ENCODE data around the gene IFNE.
"Not testable (repeated sequence)": the region's sequence is repeated elsewhere in the genome, so short reads cannot be mapped to it uniquely, and the experiment has no call there.

IFNE gene

GRCh38 chr9:21481470-21482056 lies 550 bp downstream of the IFNE start:
- DNase-seq = no peak

GRCh38 chr9:21479152-21479702 lies 2.9 kb downstream of the IFNE start:
- DNase-seq = no peak

GRCh38 chr9:21477466-21477865 lies 4.6 kb downstream of the IFNE start:
- DNase-seq = no peak

GRCh38 chr9:21473236-21473635 lies 8.9 kb downstream of the IFNE start:
- DNase-seq = no peak

DNA sequence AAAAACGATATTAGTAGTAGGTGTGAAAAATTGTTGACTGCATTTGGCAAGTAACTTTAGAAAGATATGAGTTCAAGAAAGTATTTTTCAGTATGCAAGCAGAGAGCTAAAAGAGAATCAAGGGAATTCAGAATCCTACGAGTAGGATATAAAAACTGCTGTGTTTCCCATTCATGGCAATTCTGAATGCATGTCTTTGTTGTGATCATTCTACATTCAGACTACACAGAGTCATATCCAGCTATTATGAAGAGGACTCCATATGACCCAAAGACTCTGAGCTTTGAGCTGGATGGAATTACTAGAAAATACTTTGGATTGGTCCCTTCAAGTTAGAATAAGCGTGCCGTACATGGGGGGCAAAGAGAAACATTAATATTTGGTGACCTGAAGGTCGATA lies 12.0 kb downstream of the IFNE start:
- DNase-seq = no peak

DNA sequence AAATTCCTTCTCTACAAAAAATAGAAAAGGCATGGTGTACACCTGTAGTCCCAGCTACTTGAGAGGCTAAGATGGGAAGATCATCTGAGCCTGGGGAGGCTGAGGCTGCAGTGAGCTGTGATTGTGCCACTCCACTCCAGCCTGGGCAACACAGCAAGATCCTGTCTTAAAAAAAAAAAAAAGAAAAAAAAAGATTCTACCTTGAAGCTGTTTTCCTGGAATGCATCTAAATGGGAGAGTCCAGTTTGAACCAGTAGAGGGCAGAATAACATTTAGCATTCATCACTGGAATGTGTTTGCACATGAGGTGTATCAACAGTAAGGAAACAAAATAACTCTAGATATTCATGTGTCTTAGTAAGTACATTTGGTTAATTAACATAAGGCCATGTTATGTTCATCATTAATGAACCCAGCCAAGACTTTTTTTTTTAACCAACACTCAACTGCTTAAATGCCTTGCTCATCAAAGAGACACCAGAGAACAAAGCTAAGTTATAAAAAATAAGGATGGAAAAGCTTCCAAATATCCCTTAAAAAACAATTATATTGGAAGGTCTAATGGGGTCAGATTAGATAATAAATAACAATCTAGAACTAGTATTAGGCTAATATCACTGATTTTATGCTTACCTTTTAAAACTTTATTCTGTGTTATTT lies 16.1 kb downstream of the IFNE start:
- no peak for DNase-seq

GRCh38 chr9:21465138-21465537 lies 17.0 kb downstream of the IFNE start:
- DNase-seq = no peak

DNA sequence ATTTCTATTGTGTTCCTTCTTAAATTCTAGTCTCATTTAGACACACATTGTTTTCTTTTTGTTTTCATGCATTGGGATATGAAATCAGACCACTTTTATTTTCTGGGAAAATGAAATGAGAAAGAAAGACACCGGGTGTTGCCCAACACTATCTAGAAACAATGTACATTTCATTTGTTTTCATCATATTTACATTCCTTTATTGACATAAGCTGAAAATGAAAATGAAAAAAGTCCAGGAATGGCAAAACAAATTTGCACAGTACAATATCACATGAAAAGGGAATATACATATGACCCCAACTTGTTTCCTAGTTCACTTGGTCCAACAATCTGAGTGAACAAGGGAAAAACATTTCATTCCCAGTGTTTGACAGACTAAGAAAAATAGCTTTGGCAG lies 20.7 kb downstream of the IFNE start:
- no peak for DNase-seq

DNA sequence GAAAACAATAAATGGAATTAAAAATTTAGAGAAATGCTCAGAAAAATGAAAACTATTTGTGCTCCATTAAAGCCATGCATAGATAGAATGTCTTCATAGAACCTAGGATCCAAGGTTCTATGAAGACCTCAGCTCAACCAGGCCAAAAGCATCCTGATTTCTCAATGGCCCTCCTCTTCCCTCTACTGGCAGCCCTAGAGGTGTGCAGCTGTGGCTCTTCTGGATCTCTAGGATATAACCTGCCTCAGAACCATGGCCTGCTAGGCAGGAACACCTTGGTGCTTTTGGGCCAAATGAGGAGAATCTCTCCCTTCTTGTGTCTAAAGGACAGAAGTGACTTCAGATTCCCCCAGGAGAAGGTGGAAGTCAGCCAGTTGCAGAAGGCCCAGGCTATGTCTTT lies 26.8 kb downstream of the IFNE start:
- no peak for DNase-seq

- DNase-seq = no peak
Measured at GRCh38 chr9:21454149-21454548, 28.0 kb downstream of the IFNE start.

DNA sequence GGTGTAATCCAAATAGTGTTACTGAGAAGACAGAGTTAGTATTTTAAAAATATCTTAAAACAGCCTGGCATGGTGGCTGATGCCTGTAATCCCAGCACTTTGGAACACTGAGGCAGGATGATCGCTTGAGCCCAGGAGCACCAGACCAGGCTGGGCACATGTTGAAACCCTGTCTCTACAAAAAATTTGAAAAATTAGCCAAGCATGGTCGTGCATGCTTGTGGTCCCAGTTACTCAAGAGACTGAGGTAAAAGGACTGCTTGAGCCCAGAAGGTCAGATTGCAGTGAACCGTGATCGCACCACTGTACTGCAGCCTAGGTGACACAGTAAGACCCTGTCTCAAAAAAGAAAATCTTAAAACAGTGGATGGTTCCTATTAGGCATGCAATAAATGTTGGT lies 29.4 kb downstream of the IFNE start:
- no peak for DNase-seq

DNA sequence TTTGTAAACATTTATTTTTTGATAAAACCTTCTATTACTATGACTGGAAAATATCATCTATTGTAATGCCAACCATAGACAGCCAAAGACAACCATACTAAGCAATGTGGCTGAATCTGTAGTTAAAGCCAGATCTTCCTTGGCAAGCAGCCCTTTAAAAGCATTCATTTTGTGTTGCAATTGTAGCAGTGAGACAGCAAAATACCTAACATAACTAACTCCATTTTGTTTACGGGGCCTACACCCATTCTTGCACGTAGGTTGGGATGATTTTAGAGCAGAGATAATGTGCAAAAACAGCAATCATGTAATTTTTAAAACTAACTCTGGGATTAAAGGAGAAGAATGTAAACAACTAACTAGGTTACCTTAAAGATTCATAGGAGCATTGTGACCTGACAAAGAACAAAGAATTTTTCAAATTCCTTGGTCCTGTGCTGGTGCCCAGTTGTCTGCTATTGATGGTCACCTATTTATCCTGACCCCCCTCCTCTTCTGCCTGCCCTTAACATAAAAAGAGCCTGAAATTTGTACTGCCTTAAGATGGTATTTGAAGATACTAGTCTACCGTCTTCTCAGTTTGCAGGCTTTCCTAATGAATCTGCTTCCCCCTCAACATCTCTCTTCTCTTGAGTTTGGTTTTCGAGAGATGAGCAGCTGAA lies 31.2 kb downstream of the IFNE start:
- no peak for DNase-seq

DNA sequence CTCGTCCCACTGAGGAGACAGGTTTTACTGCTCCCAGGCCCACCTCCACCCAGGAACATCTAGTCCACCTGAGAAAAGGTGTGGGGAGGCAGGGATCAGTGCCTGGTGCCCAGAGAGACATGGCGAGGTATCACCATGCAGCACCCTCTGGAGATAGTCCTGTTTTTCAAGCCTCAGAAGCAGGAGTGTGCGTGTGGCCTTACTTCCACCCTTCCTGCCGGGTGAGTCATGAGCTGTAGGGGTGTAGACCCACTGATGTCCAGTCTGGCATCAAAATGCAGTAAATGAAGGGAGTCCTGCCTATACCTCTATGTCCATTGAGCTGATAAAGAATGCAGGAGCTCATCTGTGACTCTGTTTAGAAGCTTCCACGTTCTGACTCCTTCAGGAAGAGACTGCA lies 32.8 kb downstream of the IFNE start:
- not testable (repeated sequence) for DNase-seq

DNA sequence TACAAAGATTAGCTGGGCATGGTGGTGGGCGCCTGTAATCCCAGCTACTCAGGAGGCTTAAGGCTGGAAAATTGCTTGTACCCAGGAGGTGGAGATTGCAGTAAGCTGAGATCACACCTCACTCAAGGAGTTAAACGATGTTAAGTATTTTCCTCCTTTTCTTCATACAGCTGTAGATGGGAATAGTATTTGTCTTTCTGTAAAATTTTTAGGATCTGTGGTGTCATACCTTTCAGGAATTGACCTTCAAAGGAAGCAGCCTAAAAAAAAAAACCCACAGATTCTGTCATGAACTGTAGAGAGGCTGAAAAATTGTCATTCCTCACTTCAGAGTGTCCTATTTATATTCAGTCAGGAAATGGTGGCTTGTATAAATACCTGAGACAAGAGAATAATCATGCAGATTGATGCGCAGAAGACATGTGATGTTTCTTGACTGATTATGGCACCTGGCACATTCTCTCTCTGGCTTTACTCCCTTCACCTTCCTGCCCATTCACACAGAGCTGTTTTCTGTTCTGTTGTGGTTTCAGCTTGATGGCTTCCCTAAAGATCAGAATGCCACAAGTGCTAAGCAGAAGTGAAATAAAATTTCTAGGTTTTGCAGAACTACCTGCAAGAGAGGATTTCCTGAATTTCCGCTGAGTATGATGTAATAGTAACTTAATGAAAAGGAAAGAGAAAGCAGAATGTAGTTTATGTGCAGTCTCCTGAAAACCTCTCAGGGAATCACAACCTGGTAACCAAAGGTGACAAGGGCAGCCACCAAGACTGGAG lies 38.1 kb downstream of the IFNE start:
- DNase-seq = no peak

GRCh38 chr9:21440139-21440538 lies 42.0 kb downstream of the IFNE start, which contains the start of gene IFNA1:
Gene IFNA1 (plus strand): TSS chr9:21440439. CDS start chr9:21440508, 69 bp downstream.
- no peak for DNase-seq

- DNase-seq = not testable (repeated sequence)
Measured at GRCh38 chr9:21435015-21435383, 47.1 kb downstream of the IFNE start.

DNA sequence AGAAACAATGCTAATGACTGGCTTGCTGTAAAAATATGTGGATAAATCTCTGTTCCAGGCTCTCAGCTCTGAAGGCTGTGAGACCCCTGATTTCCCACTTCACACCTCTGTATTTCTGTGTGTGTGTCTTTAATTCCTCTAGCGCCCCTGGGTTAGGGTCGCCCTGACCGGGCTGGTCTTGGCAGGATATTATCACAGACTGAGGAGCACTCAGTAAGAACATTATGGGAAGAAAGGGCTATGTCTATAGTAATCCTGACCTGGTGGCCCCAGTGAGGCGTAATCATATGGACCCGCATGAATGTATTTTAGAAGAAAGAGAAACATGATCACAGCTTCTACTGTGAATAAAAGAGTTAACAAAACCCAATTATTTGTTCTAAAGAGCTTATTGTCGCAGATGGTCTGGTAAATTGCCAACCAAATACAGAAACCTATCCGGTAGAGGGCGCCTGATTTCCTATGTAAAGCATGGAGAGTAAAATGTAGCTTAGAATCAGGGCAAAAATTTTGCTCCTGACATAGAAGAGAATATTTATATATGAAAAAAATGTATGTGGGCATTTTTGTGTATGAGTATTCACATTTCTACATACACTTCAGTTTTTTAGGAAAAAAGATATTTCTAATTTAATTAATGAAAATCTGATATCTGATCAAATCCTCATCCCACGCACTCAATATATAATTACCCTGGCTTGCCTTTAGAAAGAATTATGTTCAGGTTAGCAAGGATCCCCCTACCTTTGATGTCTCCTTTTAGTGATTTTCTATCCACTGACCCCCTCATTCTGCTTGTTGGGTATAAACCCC lies 47.7 kb downstream of the IFNE start:
- no peak for DNase-seq

DNA sequence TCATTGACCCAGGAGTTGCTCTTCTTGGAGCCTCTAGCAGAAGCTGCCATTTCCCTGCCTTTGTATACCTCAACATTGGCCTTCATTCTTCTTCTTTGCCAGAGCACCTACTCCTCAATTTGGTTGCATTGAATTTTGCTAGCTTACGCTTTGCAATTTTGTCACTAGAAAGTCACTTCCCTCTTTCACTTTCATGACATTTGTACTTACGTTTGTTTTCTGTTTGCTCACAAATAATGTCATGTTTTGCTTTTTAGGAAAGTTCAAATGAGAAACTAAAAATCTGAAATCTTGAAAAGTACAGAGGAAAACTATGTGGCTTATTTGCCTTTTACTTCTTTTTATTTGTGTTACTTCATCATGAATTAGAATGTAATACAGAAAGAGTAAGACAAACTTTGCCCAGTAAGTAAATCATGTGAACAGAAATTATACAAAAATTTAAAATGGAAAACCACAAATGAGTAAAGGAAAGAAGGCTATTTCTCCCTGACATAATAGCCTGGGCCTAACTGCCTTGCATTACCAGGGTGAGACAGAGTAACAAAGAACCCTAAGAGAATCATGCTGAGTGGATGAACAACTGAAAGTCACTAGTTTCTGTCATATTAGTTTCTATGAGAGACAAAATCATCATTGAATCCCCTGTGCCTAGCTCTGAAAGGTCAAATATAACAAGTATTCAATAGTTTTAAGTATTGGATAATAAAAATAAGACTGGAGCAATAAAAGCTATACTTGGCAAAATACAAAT lies 49.3 kb downstream of the IFNE start:
- DNase-seq = no peak
